GM21390 (cell line): ENCODE measurements around the gene GALNT9.

Experiments
- ATAC-seq: cut with Tn5 transposase; IDR thresholded peaks from one replicate; pipeline ENCODE4 v1.9.1; 2021; ENCODE audit not compliant: unreplicated experiment

The GALNT9 gene

GRCh38 chr12:132282031-132282949 is 47.1 kb downstream of the GALNT9 start:
- ATAC-seq, result no peak

DNA sequence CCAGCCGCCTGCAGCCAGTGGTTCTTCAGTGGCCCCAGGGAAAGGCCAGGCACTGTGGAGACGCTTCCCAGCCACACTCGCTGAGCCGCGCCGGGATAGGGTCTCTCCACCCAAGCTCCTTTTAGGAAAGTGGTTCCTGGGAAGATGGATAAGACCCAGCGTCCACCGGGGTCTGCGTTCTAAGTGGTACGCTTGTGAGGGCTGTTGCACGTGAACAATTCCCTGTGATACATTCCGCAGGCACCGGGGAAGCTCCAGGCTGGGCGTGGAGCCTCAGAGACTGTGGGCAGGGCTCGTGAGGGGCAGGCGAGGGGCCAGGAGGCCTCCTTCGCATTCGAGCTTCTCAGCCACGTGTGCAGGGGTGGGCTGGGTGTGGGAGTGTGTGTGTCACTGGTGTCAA is 48.4 kb downstream of the GALNT9 start:
- ATAC-seq, result no peak

- ATAC-seq, result no peak
These were observed 49.0 kb downstream of the GALNT9 start for GRCh38 chr12:132280406-132280805.

GRCh38 chr12:132279930-132280329 is 49.5 kb downstream of the GALNT9 start:
- ATAC-seq, result no peak

DNA sequence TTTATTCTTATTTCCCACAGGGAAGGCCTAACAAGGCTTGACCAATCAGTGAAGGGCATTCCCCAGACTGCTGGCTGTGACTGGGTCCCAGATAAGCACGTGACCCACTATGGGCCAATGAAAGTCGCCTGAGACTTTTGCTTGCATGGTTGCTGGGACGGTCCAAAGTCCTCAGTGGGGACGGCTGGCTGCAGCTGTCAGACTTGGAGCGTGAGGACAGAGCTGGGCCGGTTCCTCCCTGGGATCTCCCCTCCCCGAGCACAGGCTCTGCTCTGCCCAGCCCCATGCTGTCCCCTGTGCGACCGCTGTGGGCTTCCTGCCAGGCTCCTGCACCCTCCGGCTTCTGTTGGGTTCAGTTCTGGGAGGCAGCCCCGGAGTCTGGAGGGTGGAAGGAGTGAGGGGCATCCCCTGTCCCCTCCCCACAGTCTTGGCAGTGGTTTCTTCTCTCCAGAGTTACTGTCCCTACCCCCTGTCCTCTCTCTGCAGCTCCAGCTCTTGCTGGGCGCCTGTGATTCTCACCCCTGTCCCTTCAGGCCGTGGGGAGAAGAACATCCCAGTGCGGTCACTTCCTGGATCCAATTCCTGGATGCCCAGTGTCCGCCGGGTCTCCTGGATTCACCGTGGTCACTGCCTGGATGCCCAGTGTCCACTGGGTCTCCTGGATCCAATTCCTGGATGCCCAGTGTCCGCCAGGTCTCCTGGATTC is 50.1 kb downstream of the GALNT9 start:
- ATAC-seq, result no peak

- ATAC-seq, result no peak
These were observed 50.8 kb downstream of the GALNT9 start for GRCh38 chr12:132278401-132279183.

- ATAC-seq, result no peak
These were observed 51.4 kb downstream of the GALNT9 start for GRCh38 chr12:132277949-132278348.

- no peak for ATAC-seq
These were observed 51.9 kb downstream of the GALNT9 start for GRCh38 chr12:132277374-132277941.

DNA sequence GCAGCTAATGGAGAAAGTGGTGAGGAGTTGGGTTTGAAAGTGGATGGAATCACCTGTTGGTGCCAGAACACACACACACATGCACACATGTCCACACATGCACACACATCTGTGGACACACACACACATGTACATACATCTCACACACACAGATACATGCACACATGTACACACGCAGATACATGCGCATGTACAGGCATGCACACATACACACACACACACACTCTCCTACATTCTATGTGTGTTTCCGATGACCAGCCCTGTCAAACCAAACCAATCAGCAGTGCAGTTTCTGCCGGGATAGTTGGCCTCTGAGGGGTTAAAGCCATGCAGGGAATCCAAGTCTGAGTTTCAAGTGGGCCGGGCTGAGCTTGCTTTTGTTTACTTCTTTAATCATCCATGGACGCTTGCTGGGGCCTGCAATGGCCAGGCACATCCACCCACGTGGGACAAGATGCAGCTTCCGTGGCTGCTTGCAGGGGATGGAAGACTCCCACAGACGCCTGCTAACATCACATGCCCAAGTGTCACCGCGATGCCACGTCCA is 52.5 kb downstream of the GALNT9 start:
- ATAC-seq, result no peak

GRCh38 chr12:132276066-132276826 is 53.1 kb downstream of the GALNT9 start:
- ATAC-seq, result no peak

GRCh38 chr12:132275631-132276030 is 53.8 kb downstream of the GALNT9 start:
- no peak for ATAC-seq

DNA sequence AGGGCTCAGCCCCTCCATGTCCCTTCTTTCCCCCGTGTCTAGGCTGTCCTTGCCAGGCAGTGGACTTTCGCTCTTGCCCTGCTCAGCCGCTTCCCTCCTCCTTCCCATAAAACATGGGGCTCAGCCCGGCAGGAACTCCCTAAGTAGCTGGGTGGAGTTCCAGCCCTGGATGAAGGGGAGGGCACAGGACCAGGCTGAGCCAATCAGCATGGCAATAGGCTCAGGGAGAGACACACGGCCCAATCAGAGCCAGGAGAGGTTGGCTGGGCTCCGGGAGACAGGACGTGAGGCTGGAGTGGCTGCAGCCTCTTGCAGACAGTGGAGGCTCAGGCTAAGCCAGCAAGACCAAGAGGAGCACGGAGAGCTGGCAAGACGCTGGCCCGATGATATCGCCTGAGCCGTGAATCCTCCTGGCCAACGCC is 54.3 kb downstream of the GALNT9 start:
- ATAC-seq, result no peak

- ATAC-seq, result no peak
These were observed 55.4 kb downstream of the GALNT9 start for GRCh38 chr12:132273992-132274334.

DNA sequence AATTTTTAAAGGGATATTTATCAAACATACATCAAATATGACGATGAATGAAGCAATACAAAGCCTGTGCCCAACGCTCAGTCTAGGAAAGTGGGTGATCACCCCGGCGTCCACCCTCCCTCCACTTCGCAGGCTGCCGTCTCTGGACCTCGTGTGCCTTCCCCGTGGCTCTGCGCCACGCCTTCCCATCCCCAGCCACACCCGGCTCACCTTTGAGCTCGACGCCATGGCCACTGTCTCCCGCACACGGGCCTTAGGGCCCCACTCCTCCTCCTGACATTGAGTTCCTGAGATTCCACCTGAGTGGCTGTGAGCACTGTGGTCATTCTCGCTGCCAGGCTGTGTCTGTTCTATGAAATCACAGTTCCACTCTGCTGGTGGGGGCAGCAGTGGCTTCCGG is 56.7 kb downstream of the GALNT9 start:
- no peak for ATAC-seq

GRCh38 chr12:132271755-132272092 is 57.7 kb downstream of the GALNT9 start:
- ATAC-seq, result no peak

DNA sequence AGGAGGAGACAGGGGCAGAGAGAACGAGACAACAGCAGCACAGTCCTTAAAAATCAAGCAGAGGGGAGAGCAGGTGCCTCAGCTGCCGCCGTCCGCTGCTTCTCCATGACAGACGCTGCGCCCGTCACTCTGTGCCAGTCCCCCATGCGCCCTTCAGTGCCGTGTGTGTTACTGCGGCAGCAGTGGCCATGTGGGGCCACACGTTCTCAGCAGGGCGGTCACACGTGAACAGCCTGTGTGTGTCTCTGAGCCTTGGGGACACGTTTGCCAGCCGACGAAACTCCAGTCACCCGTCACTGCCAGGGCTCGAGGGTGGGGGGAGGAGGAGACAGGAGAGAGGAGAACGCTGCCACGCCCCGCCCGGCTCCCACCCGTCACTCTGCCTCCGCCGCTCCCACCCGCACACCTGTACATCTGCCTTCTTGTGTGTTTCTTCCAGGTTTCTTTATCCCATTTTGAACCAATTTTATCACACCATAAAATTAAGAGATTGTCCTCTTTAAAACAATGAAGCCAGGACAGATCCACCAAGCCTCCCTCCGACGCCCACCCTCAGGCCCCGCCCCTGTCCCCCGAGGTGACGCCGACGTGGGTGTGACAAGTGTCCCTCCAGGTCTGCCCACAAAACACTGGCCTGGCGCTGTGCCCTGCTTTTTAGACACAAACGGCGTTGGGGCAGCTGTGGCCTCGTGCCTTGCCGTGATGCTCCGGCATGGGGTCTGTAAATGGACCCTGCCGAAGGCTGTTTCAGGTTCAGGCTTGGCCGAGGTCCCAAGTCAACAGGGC is 58.2 kb downstream of the GALNT9 start:
- no peak for ATAC-seq

DNA sequence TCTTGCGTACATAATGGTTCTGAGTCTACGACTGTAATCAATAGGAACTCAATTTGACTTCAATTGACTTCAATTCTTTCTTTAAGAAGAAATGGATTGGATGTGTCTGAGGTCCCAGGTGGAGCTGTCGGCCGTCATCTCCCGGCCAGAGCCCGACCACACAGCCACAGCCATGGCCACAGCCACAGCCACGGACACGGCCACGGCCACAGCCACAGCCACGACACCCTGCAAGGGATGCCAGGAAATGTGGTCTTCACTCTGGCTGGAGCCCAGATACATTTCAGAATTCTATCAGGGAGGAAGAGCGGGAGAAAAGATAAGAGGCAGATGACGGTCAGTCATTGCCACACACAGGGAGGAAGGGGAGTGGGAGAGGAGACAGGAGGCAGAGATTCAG is 58.9 kb downstream of the GALNT9 start:
- no peak for ATAC-seq

- ATAC-seq, result no peak
These were observed 60.0 kb downstream of the GALNT9 start for GRCh38 chr12:132269271-132269968.

DNA sequence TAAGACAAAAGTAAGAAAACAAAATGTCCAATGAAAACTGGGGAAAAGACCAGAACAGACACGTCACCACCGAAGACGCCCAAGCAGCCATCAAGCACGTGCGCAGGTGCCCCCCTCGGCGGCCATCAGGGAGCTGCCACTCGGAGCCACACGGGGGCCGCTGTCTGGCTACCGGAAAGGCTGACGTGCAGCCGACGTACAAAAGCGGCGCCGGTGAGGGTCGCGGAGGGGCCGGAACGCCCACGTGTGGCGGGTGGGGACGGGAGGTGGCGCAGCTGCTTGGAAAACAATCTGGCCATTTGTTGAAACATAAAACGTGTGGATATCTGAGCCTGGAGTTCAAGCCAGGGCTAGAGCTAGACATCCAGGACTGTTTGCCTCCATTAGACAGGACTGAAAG is 60.7 kb downstream of the GALNT9 start:
- no peak for ATAC-seq
